HepG2 (cell line): ENCODE results near the gene ABHD15. TPM values are rescaled to one million over a fixed set of nuclear protein-coding genes. Genes with fewer than 3 reads are reported as not detected.
A peak's percentile ranks its signal among the peaks of the same experiment; 100 is the strongest.

Source experiments
- ASH2L ChIP-seq: fragments of 300-600, 200-600 bp; sonication (generic); IDR thresholded peaks from 2 replicates; pipeline ENCODE4 v1.7.0; 2017; ENCODE audit warnings: low read depth, mild to moderate bottlenecking, moderate library complexity, mixed read lengths, low read length; ENCODE audit not compliant: insufficient read length
- GTF2F1 ChIP-seq: fragments of 150-350 bp; IDR thresholded peaks from 2 replicates; pipeline ENCODE4 v1.6.1; 2014; ENCODE audit warnings: low read length
- HOXD1 ChIP-seq: sonication (generic); formaldehyde crosslinking; IDR thresholded peaks from 2 replicates; pipeline ENCODE4 v1.5.0; 2020; ENCODE audit warnings: missing genetic modification reagents
- MXI1 ChIP-seq: IDR thresholded peaks from 3 replicates; pipeline ENCODE4 v1.6.1; 2012; ENCODE audit warnings: low read depth, low read length, inconsistent platforms, borderline replicate concordance
- POLR2G ChIP-seq: fragments of 200-400 bp; formaldehyde crosslinking; IDR thresholded peaks from 2 replicates; pipeline ENCODE4 v1.6.1; 2018; ENCODE audit warnings: mild to moderate bottlenecking, low read depth, low read length, moderate library complexity
- RELA ChIP-seq: sonication (generic); formaldehyde crosslinking; IDR thresholded peaks from 2 replicates; pipeline ENCODE4 v1.4.0; 2020; ENCODE audit warnings: missing genetic modification reagents
- SMAD9 ChIP-seq: sonication (generic); formaldehyde crosslinking; IDR thresholded peaks from 2 replicates; pipeline ENCODE4 v1.5.1; 2020; ENCODE audit warnings: mild to moderate bottlenecking, missing genetic modification reagents
- SRSF4 ChIP-seq: fragments of 200-400 bp; formaldehyde crosslinking; IDR thresholded peaks from one replicate; pipeline ENCODE4 v1.6.1; 2018; ENCODE audit warnings: mild to moderate bottlenecking, low read depth, low read length, moderate library complexity; ENCODE audit not compliant: poor library complexity, severe bottlenecking
- ZKSCAN5 ChIP-seq: sonication (generic); formaldehyde crosslinking; IDR thresholded peaks from 2 replicates; pipeline ENCODE4 v1.5.1; 2020; ENCODE audit warnings: mild to moderate bottlenecking, missing genetic modification reagents
- ZNF234 ChIP-seq: sonication (generic); formaldehyde crosslinking; conservative IDR thresholded peaks from 2 replicates; pipeline ENCODE4 v1.5.1; 2020; ENCODE audit warnings: mild to moderate bottlenecking, missing genetic modification reagents
- ZNF260 ChIP-seq: sonication (generic); formaldehyde crosslinking; IDR thresholded peaks from 2 replicates; pipeline ENCODE4 v1.4.0; 2020; ENCODE audit warnings: missing genetic modification reagents, low read depth, mild to moderate bottlenecking, borderline replicate concordance
- ZNF772 ChIP-seq: sonication (generic); formaldehyde crosslinking; IDR thresholded peaks from 2 replicates; pipeline ENCODE4 v1.5.0; 2020; ENCODE audit warnings: mild to moderate bottlenecking, missing genetic modification reagents
- ZNF883 ChIP-seq: sonication (generic); formaldehyde crosslinking; IDR thresholded peaks from 2 replicates; pipeline ENCODE4 v1.5.1; 2020; ENCODE audit warnings: mild to moderate bottlenecking, missing genetic modification reagents; ENCODE audit errors: not compliant biosample characterization
- polyA plus RNA-seq, 8 experiments: library from polyadenylated mRNA; depleted of rRNA in 3 of 8; stranded (reverse) in 7 of 8; unstranded in 1 of 8; fragments of >200 nt; fragmentation: Illumina TruSeq in 4 of 8; extraction: Trizol in 4 of 8; gene quantifications; 2 replicates each; pipeline versions ENCODE4 v1.2.1 to v1.2.3, GENCODE V29; 2011 to 2016; ENCODE audit warnings: low read depth in 4 of 8, missing spikeins in 1 of 8, mixed read lengths in 1 of 8; ENCODE audit not compliant: insufficient read depth in 1 of 8
- total RNA-seq, 5 experiments: library from RNA; depleted of rRNA; stranded (reverse); fragments of >200 nt; fragmentation: Illumina TruSeq; extraction: Trizol; gene quantifications; 2 replicates each; pipeline ENCODE4 v1.2.3, GENCODE V29; 2016; ENCODE audit warnings: low read depth in 1 of 5
- TF ChIP-seq, protein P1 (sequence below): sonication (generic); formaldehyde crosslinking; IDR thresholded peaks from 2 replicates; pipeline ENCODE4 v1.5.1; 2020; ENCODE audit warnings: mild to moderate bottlenecking, missing genetic modification reagents, borderline replicate concordance
- TF ChIP-seq, protein P2 (sequence below): sonication (generic); formaldehyde crosslinking; IDR thresholded peaks from 2 replicates; pipeline ENCODE4 v1.4.0; 2020; ENCODE audit warnings: missing genetic modification reagents, borderline replicate concordance
- TF ChIP-seq, protein P3 (sequence below): sonication (generic); formaldehyde crosslinking; IDR thresholded peaks from 2 replicates; pipeline ENCODE4 v1.5.0; 2020; ENCODE audit warnings: missing genetic modification reagents
- TF ChIP-seq, protein P4 (sequence below): sonication (generic); formaldehyde crosslinking; conservative IDR thresholded peaks from 2 replicates; pipeline ENCODE4 v1.8.1; 2023; ENCODE audit warnings: missing genetic modification reagents

ABHD15 gene
- total and polyA plus RNA-seq, 2 of the 13 experiments (the other 11 are each of a cell fraction or from before 2014, with no cell fraction given), result 2.4 to 7.7 TPM

- TF ChIP-seq HOXD1 (CRISPR knock-in tag), result no peak; the same call in 1 of the 2 replicates
- TF ChIP-seq ASH2L, result peak; percentile 28
- TF ChIP-seq SMAD9 (CRISPR knock-in tag), result 0 out of 2 replicates have a peak, but pooled peaks have one; percentile 41
- TF ChIP-seq ZNF234 (CRISPR knock-in tag), result peak; percentile 79
- TF ChIP-seq, protein P1, sequence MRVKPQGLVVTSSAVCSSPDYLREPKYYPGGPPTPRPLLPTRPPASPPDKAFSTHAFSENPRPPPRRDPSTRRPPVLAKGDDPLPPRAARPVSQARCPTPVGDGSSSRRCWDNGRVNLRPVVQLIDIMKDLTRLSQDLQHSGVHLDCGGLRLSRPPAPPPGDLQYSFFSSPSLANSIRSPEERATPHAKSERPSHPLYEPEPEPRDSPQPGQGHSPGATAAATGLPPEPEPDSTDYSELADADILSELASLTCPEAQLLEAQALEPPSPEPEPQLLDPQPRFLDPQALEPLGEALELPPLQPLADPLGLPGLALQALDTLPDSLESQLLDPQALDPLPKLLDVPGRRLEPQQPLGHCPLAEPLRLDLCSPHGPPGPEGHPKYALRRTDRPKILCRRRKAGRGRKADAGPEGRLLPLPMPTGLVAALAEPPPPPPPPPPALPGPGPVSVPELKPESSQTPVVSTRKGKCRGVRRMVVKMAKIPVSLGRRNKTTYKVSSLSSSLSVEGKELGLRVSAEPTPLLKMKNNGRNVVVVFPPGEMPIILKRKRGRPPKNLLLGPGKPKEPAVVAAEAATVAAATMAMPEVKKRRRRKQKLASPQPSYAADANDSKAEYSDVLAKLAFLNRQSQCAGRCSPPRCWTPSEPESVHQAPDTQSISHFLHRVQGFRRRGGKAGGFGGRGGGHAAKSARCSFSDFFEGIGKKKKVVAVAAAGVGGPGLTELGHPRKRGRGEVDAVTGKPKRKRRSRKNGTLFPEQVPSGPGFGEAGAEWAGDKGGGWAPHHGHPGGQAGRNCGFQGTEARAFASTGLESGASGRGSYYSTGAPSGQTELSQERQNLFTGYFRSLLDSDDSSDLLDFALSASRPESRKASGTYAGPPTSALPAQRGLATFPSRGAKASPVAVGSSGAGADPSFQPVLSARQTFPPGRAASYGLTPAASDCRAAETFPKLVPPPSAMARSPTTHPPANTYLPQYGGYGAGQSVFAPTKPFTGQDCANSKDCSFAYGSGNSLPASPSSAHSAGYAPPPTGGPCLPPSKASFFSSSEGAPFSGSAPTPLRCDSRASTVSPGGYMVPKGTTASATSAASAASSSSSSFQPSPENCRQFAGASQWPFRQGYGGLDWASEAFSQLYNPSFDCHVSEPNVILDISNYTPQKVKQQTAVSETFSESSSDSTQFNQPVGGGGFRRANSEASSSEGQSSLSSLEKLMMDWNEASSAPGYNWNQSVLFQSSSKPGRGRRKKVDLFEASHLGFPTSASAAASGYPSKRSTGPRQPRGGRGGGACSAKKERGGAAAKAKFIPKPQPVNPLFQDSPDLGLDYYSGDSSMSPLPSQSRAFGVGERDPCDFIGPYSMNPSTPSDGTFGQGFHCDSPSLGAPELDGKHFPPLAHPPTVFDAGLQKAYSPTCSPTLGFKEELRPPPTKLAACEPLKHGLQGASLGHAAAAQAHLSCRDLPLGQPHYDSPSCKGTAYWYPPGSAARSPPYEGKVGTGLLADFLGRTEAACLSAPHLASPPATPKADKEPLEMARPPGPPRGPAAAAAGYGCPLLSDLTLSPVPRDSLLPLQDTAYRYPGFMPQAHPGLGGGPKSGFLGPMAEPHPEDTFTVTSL, result no peak
- TF ChIP-seq GTF2F1, result no peak
- TF ChIP-seq POLR2G, result peak; percentile 56
- TF ChIP-seq, protein P2, sequence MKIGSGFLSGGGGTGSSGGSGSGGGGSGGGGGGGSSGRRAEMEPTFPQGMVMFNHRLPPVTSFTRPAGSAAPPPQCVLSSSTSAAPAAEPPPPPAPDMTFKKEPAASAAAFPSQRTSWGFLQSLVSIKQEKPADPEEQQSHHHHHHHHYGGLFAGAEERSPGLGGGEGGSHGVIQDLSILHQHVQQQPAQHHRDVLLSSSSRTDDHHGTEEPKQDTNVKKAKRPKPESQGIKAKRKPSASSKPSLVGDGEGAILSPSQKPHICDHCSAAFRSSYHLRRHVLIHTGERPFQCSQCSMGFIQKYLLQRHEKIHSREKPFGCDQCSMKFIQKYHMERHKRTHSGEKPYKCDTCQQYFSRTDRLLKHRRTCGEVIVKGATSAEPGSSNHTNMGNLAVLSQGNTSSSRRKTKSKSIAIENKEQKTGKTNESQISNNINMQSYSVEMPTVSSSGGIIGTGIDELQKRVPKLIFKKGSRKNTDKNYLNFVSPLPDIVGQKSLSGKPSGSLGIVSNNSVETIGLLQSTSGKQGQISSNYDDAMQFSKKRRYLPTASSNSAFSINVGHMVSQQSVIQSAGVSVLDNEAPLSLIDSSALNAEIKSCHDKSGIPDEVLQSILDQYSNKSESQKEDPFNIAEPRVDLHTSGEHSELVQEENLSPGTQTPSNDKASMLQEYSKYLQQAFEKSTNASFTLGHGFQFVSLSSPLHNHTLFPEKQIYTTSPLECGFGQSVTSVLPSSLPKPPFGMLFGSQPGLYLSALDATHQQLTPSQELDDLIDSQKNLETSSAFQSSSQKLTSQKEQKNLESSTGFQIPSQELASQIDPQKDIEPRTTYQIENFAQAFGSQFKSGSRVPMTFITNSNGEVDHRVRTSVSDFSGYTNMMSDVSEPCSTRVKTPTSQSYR (CRISPR knock-in tag), result 0 out of 2 replicates have a peak, but pooled peaks have one; percentile 11
- no peak for TF ChIP-seq SRSF4
- TF ChIP-seq RELA (CRISPR knock-in tag), result no peak
- TF ChIP-seq ZNF260 (CRISPR knock-in tag), result no peak
- TF ChIP-seq ZKSCAN5, result no peak
- TF ChIP-seq, protein P3, sequence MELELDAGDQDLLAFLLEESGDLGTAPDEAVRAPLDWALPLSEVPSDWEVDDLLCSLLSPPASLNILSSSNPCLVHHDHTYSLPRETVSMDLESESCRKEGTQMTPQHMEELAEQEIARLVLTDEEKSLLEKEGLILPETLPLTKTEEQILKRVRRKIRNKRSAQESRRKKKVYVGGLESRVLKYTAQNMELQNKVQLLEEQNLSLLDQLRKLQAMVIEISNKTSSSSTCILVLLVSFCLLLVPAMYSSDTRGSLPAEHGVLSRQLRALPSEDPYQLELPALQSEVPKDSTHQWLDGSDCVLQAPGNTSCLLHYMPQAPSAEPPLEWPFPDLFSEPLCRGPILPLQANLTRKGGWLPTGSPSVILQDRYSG (CRISPR knock-in tag), result no peak
- peak; percentile 35; the same call in 1 of the 3 replicates for TF ChIP-seq MXI1
- 0 out of 2 replicates have a peak, but pooled peaks have one; percentile 15 for TF ChIP-seq ZNF772 (CRISPR knock-in tag)
- TF ChIP-seq, protein P4, sequence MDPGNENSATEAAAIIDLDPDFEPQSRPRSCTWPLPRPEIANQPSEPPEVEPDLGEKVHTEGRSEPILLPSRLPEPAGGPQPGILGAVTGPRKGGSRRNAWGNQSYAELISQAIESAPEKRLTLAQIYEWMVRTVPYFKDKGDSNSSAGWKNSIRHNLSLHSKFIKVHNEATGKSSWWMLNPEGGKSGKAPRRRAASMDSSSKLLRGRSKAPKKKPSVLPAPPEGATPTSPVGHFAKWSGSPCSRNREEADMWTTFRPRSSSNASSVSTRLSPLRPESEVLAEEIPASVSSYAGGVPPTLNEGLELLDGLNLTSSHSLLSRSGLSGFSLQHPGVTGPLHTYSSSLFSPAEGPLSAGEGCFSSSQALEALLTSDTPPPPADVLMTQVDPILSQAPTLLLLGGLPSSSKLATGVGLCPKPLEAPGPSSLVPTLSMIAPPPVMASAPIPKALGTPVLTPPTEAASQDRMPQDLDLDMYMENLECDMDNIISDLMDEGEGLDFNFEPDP (CRISPR knock-in tag), result no peak
- TF ChIP-seq ZNF883 (CRISPR knock-in tag), result peak; percentile 58
Observed at GRCh38 chr17:29566473-29567303, at the start of gene ABHD15 (continued).
